Endometrial microvascular endothelial cells (primary cell): ENCODE results near the gene ABCC9. TPM values are rescaled to one million over a fixed set of nuclear protein-coding genes. Genes with fewer than 3 reads are reported as not detected.

Experiments used
- in situ Hi-C: cut with HindIII; loops from 2 replicates; pipeline ENCODE4 v1.10.0; 2017; ENCODE audit warnings: low sequenced_read_pairs, low pct_unique_long_range_greater_than_20kb; ENCODE audit errors: inconsistent ontology term
- total RNA-seq: library from RNA; depleted of rRNA; stranded (reverse); fragments of >200 nt; gene quantifications from one replicate; pipeline ENCODE4 v1.2.3, GENCODE V29; 2015; ENCODE audit errors: inconsistent ontology term

ABCC9 gene
- total RNA-seq, 1 donor from 2014 or later: not detected

DNA sequence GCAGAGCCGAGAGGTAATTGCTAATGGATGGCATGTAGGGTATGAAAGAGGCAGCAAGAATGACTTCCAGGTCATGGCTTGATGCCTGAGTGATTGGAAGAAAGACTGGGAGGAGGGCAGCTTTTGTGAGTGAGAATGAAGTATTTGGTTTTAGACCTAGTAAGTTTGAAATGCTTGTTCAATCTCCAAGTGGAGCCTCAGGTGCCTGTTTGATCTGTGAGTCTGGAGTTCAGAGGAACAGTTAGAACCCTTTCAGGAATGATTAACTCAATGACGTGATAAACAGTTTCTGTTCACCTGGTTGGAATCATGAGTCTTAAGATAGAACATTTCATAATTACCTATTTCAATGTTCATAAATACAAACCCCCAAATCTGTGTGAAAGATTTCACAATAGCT lies 177.2 kb downstream of the ABCC9 start:
- in situ Hi-C loops: no loop called here

DNA sequence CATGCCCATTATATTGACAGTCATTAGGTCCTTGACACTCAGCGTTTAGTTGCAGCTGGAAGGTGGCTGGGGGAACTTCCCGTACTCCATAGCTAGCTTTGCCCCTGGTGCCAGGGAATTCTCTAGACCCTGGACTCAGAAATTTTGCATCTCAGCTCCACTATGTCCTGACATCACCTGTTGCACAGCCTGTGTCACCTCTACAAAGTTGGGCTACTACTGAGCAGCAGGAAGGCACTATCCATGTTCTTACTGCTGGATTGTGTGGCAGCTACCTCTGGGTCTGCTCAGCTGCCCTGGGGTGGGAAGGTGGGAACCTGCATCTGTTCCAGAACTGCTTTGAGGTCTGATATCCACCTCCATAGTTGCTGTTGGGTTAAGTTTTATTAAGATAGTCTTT lies 177.7 kb downstream of the ABCC9 start:
- in situ Hi-C loops: no loop called here

DNA sequence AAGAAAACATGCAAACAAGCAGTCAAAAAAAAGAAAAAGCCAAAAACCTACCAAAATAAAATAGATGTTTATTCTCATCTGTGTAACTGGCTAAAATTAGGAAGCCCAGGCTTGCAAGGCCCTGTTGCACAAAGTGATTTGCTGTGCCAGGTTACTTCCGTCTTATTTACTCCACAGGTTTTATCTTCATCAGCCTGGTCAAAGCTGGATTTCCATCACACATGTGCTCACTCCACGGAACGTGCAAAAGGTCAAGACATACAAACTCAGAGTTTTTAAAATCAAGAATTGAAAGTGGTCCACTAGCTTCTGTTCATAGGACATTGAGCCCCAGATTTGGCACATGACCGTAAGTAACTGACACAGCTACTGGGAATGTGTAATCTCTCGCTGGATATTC lies 181.5 kb downstream of the ABCC9 start:
- in situ Hi-C loops: no loop called here

DNA sequence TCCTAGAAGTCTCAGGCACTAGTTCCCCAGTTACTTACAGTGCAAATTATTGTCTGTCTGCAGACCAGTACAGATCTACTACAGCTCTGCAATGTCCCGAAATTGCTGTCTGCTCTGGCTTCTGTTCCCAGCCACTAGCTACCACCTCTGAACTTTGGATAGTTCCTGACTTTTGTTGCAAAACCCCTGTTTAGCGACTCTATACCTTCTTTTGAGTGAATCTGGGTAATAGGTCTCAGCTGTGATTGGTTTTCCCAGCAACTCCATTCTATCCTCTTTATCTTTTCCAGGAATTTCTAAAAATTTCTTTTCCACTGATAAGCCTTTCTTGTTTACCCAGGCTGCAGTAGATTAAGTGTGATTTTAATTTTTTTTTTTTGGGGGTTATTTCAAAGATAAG lies 183.5 kb downstream of the ABCC9 start:
- in situ Hi-C loops: no loop called here

DNA sequence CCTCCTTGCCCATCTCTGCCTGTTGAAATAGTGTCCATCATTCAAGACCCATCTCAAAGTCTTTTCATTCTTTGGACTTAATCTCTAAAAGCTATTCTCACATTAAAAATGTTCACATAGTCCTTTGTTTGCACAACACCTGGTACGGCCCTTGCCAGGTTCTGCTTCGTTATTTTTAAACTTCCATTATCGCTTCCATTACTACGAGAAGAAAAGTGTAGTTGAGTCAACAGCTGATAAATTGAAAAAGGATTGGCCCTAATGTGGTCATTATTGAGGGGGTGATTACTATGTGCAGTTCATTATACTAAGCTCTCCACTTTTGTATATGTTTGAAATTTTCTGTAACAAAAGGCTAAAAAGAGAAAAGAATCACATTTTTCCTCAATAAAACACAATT lies 184.5 kb downstream of the ABCC9 start:
- in situ Hi-C loops: no loop called here

DNA sequence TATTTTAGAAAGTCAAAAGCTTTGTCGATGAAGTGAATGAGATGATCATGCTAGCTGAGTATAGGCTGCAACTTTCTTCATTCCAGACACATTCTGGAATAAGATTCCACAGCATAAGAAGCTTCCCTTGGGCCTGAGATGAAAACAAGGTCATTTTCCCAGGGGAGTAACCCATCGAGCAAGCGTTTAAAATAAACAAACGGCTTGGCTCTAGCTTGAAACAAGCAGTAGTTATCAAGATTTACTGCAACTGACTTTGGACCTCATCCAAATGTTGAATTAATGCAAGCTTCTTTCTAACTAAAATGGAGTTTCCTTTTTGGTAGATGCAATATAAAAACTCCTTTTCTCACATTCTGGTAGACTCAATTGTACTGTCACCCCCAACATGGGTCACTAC lies 189.7 kb downstream of the ABCC9 start:
- in situ Hi-C loops: no loop called here

Other genes with a start within 250 kb of the ABCC9 start
- not detected for gene KCNJ8, start 166.7 kb downstream of the ABCC9 start, total RNA-seq
- gene CMAS, start 104.8 kb upstream of the ABCC9 start, total RNA-seq: 34.7 TPM